Central memory CD4-positive, alpha-beta T cell (primary cell): ENCODE data around the gene BHLHE40.
A peak's percentile ranks its signal among the peaks of the same experiment; 100 is the strongest.

Experiments used
- DNase-seq: peaks from one replicate; pipeline ENCODE4 v3.0.0; 2022

BHLHE40 gene

DNA sequence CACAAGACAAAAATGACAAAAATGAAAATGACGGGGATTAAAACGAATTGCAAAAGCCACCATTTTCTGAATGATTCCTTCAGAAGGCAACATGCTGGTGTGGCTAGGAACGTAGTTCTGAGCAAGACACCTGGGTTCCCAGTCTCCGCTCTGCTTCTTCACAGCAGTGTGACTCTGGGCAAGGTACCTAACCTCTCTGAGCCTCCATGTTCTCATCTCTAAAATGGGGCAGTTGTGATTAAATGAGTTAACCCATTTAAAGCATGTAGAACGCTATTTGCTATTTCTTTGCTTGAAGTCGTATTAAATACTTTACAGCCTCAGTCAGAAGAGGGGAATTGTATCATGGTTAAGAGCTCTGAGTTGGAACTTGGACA, 23.6 kb downstream of the BHLHE40 start:
- DNase-seq, result no peak

DNA sequence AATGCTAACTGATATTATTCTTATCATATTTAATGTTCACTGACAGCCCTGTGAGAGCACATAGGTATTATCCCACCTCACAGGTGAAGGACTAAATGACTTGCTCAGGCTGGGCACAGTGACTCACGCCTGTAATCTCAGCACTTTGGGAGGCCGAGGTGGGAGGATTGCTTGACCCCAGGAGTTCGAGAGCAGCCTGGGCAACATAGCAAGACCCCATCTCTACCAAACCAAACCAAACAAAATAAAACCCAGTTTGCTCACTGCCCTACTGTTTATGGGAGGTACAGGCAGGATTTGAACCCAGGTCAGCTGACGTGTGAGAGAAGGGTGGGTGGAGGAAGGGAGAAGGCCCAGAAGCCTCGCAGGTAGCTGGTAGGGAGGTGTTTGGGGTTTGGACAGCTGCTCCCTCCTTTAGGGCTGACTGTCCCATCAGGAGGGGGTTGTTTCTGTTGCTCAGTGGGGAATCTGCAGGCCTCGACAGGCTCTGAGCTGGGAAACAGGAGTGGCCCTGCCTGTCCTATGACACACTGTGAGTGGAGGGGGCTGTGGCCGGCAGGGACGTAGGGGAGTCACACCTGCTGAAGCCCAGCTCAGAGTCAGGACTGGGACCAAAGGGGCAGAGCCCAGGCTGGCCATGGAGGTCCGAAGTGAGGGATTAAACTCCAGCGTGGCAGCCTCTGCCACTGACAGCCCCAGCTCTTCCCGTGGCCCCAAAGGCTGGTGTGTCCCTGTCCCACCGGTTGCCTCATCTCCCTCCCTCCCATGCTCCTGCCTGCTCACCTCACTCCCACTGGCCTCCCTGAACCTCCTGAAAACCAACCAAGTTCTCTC, 25.3 kb downstream of the BHLHE40 start:
- no peak for DNase-seq

DNA sequence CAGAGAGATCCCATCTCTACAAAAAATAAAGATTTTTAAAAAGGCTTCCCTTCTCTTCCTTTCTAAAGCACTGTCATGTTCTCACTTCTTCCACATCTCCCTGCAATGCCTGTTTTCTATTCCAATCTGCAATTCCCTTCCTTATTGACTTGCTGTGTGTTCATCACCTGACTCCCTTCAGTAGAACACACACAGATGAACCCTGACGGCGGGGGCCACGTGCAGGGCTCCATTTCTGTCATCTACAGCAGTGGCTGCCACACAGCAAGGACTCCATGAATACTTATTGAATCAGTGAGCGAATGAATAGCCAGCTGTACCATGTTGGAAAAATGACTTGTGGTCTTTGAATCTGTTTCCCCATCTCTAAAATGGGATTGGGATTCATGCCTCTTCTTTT, 26.1 kb downstream of the BHLHE40 start:
- DNase-seq, result no peak

DNA sequence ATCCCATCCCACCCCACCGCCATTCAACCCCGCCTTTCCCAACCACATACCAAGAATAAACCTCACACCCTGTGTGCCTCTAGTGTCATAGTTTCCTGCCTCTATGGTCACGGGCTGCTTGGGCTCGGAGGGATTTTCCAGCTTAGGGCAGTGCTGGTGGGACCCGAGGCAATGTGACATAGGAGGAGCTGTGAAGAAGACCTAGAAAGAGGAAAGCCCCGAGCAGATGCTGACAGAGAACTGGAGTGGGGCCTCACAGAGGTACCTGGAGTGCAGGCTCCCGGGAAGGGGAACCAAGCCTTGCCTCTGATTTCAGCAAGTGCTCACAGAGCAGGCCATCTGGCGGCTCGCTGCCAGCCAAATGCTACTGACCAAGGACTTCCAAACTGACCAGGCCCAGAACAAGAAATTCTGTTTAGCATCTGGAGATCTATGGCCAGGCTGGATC, 27.5 kb downstream of the BHLHE40 start:
- peak; percentile 83 for DNase-seq

DNA sequence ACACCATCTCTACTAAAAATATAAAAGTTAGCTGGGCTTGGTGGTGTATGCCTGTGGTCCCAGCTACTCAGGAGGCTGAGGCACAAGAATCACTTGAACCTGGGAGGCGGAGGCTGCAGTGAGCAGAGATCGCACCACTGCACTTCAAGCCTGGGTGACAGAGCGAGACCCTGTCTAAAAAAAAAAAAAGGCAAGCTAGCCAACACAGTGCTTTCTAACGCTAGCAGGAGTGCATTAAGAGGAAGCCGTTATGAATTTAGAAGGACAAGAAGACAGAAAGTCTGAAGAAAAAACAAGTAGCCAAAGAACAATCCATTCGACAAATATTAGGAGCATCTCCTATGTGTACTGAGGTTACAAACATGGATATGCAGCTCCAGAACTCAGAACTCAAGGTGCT, 28.6 kb downstream of the BHLHE40 start:
- DNase-seq, result no peak

DNA sequence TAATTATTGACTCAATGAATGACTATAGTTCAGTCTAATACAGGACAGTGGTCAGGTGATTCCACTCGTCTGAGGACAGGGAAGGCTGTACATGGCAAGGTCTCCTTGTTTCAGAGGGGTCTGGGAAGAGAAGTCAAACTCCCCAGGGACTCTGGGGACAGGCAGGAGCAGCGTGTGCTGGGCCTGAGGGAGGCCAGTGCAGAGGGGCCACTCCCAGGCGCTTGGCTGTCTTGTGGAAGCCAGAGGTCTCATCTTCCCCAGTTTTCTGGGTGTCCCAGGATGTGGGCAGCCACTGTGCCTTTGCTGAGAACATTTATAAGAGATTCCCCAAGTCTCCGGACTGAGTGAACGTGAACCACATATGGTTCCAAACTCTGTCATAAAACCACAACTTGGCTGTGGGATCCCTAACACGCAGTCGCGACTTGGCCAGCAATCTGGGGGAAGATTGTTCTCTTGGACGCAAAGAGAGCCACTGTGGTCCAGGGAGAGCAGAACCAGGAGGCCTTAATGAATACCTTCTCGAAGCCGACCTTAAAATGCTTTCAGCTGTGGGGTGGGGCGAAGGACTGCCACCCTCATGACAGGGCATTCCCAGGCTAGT, 30.4 kb downstream of the BHLHE40 start:
- no peak for DNase-seq

DNA sequence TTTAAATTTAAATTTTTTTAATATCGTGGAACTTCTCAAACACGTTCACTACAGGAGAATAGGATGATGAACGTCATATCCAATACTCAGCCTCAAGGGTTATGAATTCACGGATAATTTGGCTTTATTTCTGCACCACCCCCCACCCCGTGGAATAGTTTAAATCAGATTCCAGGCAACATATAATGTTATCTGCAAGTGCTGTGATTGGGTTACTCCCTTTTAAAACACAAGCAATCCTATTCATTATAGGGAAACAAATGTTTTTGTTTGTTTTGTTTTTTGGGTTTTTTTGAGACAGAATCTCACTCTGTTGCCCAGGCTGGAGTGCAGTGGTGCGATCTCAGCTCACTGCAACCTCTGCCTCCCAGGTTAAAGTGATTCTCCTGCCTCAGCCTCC, 30.9 kb downstream of the BHLHE40 start:
- DNase-seq, result no peak

DNA sequence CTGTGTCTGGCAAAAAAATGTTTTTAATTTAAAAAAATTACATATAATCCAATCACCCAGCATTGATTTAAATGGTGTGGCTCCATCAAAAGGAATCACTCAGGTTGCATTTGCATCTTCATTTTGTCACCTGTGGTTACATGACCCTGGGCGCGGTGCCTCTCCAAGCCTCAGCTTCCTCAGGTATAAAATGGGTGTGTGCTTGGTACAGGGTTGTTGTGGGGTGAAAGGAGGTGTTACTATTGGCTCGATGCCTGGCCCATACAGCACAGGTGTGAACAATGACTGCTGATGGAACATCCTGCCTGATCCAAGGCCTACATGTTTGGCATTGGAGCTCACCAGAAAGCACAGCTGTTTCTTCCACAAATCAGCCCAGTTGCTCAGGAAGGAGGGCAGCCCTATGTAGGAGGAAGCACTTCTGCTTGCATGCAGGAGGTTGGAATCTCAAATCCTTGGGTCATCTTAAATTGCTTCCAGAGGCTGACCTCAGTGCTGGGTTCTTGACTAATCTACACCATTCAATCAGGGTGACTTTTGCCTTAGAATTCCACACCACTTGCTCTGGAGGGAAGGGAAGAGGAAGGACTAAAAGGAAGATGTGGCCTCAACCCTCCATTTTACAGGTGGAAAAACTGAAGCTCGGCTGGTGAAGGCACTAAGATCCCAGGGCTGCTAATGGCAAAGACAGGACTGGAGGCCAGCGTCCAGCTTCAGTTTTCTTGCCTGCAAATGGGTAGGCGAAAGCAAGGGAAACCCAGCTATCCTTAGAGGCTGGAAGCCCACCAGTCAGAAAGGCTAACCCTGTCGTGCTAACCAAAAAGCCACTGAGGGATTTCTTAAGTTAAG, 31.7 kb downstream of the BHLHE40 start:
- peak; percentile 52 for DNase-seq

DNA sequence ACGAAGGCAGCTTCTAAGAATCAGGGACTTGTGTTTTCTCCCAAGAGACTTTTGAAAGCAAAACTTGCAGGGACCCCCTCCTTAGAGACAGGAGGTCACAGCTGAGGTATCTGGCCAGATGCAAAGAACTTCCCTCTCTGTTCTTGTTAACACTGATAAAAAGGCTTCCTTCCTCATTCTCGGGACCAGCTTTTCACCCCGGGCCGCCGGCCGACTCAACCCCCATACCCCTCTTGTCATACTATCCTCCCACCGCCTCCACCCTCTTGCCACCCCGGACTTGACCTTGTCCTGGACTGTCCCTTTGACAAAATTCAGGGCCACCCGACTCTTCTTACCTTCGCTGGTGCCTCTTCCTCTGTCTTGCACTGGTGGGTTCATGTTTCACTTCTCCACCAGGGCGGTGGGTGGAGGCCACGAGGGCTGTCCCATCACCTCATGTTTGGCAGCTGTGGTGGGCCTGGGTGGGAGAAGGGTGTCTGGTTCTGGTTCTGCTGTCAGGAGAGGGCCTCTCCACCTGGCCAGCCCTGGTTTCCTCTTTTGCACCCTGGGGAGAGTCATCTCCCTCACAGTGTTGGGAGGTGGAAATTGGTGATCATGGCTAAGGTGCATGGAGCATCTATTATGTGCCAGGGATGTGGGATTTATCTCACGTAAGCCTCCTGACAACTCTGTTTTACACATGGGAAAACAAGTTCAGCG, 32.5 kb downstream of the BHLHE40 start:
- no peak for DNase-seq

DNA sequence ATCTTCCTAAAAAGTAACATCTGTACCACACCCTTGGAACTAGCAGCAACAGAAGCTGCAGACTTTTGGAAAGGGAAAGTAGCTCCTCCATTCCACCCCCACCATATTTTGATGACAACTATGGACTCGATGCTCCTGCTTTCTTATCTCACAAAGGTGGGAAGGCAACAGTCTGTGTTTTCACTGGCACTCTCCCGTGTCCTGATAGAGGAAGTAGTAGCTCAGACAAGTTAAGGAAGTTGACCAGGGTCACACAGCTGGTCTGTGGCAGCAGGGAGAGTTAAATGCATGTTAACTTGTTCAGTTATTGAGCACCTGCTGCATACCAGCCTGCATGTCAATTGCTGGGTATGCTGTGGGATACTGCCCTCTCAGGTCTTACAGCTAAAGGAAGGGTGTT, 33.1 kb downstream of the BHLHE40 start:
- no peak for DNase-seq

DNA sequence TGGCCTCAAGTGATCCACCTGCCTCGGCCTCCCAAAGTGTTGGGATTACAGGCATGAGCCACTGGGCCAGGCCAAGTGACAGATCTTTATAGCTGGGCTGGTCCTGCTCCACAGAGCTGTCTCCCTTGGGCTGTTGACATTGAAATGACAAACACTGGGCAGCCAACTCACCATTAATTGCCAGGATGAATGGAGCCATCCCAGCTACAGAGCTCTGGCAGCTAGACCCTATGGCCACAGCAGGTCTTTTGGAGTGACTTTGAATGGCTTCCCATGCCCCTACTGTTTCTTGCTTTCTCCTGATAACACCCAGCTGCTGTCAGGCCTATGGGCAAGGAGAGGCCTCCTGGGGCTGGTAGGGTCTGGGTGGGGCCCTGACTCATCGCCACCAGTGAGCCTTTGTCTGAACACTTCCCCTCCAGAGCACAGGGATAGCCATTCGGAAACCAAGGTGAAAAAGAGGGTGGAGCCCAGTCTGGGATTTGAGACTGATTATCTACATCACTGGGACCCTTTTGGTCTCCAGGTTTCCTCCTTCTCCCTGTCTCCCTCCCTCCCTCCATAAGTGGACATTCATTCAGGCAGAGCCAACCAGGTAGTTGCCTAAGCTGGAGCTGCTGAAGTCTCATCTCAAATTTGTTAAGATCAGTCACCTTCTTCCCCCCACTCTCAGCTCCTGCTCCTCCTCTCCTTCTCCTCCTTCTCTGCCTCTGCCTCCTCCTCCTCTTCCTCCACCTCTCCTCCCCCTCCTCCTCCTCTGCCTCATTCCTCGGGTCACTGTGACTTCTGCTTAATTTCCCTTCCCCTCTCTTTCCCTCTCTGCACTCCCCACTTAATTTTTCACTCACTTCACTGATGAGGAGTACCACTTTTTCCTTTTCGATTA, 34.0 kb downstream of the BHLHE40 start:
- no peak for DNase-seq

DNA sequence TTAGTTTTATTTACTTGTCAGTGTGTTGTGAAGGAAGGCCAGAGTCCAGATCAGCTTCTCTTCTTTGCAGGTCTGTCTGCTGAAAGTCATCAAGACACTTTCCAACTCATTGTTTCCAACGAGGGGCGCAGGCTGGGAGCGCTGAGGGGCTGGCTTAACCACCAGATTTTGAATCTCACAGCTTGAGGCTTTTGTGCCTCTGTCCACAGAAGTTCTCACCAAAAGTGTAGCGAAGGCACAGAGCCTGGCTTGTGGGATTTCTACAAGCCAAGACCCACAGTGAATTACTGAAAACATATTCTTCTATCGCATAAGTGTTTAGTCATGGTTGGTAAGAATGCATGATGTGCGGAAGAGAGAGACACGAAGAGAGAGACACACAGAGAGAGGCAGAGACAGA, 35.2 kb downstream of the BHLHE40 start:
- DNase-seq, result no peak

DNA sequence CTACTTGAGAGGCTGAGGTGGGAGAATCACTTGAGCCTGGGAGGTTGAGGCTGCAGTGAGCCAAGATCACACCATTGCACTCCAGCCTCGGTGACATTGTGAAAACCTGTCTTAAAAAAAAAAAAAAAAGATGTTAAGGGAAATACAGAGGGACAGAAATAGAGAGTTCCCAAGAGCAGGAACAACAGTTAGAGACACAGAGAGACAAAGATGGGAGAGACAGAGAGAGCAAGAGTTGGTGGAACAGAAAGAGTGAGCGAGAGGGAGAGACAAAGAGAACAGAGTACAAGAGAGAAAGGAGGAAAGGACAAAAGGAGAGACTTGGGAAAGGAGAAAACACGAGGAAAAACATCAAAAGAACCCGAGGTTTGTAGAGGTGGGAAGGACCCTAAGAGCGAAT, 35.8 kb downstream of the BHLHE40 start:
- DNase-seq, result no peak

DNA sequence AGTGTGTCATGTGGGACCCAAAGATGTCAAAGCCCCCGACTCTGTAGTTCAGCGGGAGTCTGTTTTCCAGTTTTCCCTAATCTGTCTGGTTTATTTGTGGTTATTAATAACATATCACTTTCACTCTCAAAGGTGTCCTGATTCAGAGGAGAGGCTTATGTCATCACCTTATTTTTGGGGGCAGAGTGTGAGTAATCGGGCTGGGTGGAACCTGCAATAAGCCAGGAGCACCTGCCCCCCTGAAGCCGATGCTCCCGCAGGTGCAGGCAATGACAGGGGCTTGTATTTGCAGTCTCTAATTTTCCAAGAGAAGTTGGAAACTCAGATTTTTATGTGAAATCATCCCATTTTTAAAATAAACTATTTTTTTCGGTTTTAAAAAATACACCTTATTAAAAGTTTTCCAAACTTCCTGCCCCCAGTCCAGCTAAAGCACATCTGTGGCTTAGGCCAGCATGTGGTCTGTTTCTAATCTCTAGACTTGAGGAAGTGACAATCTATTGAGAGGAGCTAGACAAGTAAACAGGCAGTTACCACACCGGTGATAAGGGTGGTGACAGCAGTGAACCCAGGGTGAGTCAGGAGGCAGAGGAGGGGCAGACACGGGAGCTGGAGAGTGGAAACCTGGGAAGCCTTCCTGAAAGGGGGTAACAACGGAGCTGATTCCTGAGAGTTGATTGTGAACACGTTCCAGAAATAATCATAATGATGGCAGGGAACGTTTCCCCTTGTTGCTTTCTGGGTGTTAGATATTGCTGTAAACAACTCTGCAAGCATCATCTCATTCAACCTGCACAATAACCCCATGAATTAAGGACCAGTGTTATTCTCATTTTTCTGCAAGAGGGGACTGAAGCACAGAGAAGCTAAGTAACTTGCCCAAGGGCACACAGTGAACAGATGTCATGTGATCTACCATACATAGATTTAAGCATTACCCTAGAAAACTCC, 37.2 kb downstream of the BHLHE40 start:
- peak; percentile 46 for DNase-seq

DNA sequence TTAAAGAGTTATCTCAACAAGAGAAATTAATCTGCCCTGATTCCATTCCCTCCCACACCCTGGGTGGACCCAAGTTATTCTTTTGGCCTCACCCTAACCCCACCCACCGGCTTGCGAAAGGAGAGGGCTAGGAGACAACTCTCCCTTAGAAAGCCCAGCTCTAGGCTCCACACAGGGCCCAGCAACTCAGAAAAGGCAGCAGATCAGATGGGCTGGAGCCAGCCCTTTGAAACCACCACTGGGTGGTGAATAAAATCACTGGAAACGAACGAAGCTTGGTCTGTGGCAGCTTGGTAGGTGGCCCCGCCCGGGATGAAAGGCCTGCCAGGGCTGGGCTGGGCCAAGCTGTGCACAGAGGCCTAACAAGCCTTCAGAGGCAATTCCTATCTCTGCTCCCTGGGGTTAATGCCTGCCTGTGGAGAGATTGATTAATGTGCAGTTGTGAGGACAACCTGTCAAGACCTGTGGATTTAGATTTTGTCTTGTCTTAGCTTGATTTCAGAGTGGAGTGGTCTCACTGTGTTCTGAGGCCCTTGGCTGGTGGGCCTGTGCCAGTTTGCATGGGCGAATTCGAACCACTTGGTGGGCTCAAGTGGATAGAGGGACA, 38.8 kb downstream of the BHLHE40 start:
- DNase-seq, result no peak

DNA sequence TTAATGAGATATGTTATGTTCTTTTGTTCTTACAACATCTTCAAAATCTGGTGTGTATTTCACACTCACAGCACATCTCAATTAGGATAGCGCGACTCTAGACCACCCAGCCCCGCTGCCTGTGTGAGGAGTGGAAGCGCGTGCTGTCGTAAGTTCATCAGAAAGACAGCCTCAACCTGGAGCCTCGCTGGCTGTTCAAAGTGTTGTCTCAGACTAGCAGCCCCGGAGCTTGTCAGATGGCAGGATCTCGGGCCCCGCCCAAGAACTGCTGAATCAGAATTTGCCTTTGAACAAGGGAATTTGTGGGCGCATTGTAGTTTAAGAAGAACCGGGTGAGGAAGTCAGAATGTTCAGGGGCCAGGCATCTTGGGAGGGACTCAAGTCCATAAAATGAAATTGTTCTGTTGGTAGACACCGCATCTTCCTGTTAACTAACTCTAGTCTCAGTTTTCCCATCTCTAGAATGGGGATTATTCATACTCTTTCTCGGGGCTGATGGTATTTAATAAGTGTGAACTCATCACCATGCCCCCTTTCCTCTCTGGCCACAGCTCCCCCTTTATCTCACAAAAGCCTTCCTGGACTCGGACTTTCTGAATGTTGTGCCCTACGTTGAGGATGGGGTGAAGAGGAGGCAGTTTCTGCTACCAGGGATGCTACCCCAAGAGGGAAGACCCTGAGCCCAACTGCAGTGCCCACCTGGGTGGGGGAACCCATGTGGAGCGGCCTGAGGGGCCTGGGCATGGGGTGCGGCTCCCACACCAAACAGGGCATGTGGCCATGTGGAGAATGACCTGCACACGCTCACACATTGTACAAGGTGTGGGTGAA, 40.4 kb downstream of the BHLHE40 start:
- peak; percentile 86 for DNase-seq

DNA sequence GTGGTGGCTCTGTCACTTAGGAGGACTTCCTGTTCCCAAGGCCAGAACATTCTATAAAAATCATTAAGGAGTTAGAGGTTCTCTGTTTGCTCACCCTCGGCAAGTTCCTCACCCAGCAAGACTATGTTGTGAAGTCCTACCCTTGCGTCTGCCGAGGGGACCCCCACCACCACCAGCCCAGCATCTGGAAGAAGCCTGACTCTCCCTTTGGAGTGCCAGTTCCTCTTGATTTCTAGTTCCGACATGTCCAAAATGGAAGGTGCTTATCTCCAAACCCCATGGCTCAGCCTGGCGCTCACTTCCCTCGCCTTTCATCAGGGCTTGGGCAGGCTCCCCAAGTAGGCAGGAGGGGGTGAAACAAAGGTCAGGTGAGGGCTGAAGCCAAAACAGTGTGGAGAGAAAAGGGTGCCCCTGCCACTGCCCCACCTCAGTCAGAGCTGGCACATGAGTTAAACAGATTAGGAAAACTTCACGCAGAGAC, 41.0 kb downstream of the BHLHE40 start:
- no peak for DNase-seq

DNA sequence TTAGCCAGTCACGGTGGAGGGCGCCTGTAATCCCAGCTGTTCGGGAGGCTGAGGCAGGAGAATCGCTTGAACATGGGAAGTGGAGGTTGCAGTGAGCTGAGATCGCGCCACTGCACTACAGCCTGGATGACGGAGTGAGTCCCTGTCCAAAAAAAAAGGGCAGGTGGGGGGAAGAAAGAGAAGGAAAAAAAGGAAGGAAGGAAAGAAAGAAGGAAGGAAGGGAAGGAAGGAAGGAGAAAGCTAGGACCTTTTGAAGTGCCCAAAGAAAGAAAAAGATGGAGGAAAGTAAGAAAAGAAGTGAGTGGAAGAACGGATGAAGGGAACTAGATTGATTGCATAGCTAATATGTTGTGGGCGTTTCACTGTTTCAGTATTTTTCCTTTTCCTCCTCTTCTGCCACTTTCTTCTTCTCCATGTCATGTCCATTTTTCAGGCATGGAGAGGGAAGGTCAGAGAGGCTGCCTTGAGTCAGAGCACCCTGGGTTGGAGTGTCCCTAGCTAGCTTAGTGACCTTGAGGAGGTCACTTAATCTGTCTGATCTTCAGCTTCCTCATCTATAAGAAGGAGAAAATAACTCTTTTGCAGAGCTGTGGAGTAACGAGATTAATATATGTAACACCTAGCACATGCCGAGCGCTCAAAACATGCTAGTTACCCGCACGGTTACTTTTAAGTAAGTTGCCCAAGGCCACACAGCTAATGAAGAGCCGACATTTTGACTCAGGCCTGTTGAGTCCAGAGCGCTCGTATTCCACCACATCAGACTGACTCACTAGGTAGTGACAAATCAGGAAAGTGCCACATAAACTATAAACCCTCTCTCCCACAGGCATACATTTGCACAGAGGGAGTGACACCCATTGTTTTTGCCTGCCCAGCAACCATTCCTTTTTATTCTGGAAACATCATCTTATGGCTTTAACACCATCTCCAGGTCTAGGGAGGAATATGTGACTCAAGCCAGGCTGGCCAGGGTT, 42.2 kb downstream of the BHLHE40 start:
- DNase-seq, result no peak
